ENCODE data around the gene ZNF683. TPM values are rescaled to one million over a fixed set of nuclear protein-coding genes. Genes with fewer than 3 reads are reported as not detected.

ZNF683 gene
- total RNA-seq: not detected in 2 replicates

GRCh38 chr1:26372611-26373010, at the start of gene ZNF683:
ZNF683 (minus strand) TSS chr1:26372750; CDS start chr1:26368571, 4,179 bp downstream.

DNA sequence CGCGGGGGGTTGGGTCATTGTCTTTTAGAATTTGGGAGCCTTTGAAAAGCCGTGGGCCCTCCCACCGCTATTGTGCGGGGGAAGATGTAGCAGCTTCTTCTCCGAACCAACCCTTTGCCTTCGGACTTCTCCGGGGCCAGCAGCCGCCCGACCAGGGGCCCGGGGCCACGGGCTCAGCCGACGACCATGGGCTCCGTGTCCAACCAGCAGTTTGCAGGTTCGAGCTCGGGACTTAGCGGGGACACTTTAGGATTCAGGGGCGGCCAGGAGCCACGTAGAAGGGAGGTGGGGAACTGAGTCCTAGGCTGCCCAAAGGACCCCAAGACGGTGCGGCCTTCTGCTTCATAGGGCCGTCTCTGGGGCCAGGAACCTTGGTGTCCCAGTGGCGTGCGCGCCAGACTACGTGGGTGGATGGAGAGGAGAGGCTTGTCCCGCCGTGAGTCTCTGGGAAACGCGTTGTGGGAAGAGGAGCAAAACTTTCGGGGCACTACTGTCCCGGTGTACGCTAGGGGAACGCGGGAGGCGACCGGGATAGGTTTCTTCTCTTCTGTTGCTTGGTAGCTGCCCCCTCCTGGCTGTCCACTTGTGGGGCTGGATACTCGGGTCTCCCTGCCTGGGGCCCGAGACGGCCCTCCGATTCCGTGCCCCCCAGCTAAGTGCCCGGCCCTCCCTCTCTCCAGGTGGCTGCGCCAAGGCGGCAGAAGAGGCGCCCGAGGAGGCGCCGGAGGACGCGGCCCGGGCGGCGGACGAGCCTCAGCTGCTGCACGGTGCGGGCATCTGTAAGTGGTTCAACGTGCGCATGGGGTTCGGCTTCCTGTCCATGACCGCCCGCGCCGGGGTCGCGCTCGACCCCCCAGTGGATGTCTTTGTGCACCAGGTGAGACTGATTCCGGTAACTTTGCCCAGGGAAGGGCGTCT, 38.4 kb upstream of the ZNF683 start, which contains the start of gene LIN28A:
LIN28A (plus strand) TSS at position 112 of the 918 bp plus-strand sequence; CDS start at position 187, 75 bp downstream.

DNA sequence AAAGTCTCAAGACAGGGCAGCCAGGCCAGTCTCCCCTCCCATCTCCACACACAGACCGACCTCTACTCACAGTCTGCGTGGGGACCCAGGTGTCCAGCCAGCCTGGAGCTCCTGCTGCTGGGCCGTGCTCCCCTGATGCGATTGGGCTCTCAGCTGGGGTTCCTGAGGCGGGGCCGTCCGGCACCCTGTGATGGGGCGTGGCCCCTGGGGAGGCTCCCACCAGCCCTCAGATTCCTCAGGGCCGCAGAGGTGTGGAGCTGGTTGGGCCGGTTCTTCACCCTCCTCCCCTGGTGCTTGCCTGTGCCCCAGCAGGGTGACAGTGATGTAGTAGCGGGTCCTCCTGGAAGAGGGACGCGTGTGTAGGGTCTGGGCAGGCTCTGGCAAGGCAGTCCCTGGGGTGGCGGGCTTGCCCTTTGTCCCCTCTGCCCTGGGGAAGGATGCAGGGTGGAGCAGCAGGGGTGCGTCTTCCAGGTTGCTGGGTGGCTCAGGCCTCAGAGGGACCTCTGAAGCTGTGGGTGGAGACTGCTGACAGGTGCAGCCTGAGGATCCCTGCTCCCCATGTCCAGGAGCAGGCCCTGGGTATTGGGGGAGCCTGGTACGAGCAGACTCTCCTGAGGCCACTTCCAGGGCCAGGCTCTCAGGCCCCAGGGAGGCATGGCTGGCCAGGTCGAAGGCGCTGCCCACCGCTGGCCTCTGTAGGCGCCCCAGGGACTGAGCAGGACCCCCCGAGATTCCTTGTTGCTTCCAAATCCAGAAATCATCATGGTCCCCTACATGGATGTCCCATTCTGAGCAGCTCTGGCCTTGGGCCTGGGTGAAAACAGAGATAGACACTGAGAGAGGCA, 18.4 kb downstream of the ZNF683 start, which contains the start of gene CRYBG2:
CRYBG2 (minus strand) TSS at position 155 of the 845 bp plus-strand sequence. CDS start 7,473 bp downstream, outside the sequence.

DNA sequence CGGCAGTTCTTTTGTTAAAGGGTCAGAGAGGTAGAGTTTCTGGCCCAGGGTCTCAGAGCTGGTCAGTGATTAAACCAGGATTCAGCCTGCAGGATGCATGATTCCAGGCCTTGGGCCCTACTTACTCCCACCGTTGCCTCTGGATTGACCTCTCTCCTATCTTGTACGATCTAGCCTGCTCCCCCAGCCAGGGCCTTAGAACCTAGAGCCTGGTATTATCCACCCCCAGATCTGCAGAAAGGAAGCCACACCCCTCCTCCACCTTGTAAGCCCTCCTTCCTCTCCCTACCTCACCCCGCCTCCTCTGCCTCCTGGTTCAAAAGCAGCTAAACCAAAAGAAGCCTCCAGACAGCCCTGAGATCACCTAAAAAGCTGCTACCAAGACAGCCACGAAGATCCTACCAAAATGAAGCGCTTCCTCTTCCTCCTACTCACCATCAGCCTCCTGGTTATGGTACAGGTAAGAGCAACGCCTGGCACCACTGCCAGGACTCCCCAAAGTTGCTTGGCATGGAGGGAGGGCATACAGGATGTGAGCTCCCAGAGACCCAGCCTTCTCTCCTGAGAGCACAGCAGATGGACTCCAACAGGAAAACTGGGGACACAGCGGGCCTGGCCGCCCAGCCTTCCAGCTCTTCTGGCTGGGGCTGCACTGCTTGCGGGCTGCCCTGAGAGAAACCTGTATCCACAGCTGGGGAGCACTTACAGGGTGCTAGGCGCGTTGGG, 54.8 kb downstream of the ZNF683 start, which contains the start of gene CD52:
CD52 (plus strand) TSS at position 347 of the 726 bp plus-strand sequence; CDS start at position 407, 60 bp downstream.

Other genes starting within 250 kb of the ZNF683 start
- under 0.01 TPM in 1 of 2 replicates, not detected in the other for gene FAM110D, start 213.7 kb downstream of the ZNF683 start, total RNA-seq
- not detected in 2 replicates for gene C1orf232, start 203.8 kb downstream of the ZNF683 start, total RNA-seq
- 40.3 and 59.3 TPM in 2 replicates for gene ZNF593, start 202.8 kb downstream of the ZNF683 start, total RNA-seq
- not detected in 2 replicates for gene ZNF593OS, start 200.9 kb downstream of the ZNF683 start, total RNA-seq
- gene CNKSR1, start 195.3 kb downstream of the ZNF683 start, total RNA-seq: 14.7 and 23.9 TPM in 2 replicates
- gene CATSPER4, start 182.1 kb downstream of the ZNF683 start, total RNA-seq: not detected in 2 replicates
- 9.9 and 11.7 TPM in 2 replicates for gene CEP85, start 138.6 kb downstream of the ZNF683 start, total RNA-seq
- gene SH3BGRL3, start 92.7 kb downstream of the ZNF683 start, total RNA-seq: 15.1 and 27.2 TPM in 2 replicates
- gene UBXN11, start 66.1 kb downstream of the ZNF683 start, total RNA-seq: 1.2 and 1.9 TPM in 2 replicates
- not detected in 2 replicates for gene CD52, start 54.8 kb downstream of the ZNF683 start, total RNA-seq
- 36.9 and 51.1 TPM in 2 replicates for gene CRYBG2, start 18.6 kb downstream of the ZNF683 start, total RNA-seq
- not detected in 2 replicates for gene LIN28A, start 38.1 kb upstream of the ZNF683 start, total RNA-seq
- gene DHDDS, start 59.6 kb upstream of the ZNF683 start, total RNA-seq: 28.9 and 29.8 TPM in 2 replicates
- gene HMGN2, start 99.7 kb upstream of the ZNF683 start, total RNA-seq: 96.4 and 123 TPM in 2 replicates
- gene RPS6KA1, start 157.0 kb upstream of the ZNF683 start, total RNA-seq: 77.8 and 81.2 TPM in 2 replicates